GM18526 (cell line): Measurements from ENCODE around the gene EIF1AD.

Experiments
- POLR2A ChIP-seq: IDR thresholded peaks from 3 replicates; pipeline ENCODE4 v1.6.1; 2011; ENCODE audit not compliant: insufficient read length; ENCODE audit errors: extremely low read depth

Gene EIF1AD

DNA sequence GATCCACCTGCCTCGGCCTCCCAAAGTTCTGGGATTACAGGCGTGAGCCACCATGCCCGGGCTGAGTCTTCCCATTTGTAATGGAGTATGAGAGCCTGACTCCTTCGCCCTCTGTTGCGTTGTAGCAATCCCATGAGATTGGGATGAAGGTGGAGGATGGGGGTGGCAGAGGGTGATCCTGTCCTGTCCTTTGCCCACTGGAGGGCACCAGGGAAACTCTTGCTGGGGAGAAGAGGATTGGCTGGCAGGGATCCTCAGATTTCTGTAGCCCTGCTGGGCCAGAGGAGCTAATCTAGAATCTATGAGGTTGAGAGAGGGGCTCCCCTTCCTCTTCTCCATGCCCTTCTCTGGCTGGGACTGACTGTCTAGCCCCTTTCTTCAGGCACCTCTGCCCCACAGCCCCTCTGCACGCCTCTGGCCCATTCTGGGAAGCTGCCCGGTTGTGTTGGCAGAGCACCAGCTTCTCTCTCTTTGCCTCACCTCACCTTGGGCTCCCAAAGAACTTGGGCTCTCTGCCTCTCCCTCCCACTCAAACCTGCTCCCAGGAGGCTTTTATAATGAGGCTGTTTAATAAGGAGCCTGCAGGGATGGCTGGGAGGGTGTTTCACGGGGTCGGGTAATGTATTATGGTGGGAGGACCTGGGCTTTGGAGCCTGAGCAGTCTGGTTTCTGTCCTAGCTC is 33.8 kb upstream of the EIF1AD start:
- no peak for TF ChIP-seq POLR2A

DNA sequence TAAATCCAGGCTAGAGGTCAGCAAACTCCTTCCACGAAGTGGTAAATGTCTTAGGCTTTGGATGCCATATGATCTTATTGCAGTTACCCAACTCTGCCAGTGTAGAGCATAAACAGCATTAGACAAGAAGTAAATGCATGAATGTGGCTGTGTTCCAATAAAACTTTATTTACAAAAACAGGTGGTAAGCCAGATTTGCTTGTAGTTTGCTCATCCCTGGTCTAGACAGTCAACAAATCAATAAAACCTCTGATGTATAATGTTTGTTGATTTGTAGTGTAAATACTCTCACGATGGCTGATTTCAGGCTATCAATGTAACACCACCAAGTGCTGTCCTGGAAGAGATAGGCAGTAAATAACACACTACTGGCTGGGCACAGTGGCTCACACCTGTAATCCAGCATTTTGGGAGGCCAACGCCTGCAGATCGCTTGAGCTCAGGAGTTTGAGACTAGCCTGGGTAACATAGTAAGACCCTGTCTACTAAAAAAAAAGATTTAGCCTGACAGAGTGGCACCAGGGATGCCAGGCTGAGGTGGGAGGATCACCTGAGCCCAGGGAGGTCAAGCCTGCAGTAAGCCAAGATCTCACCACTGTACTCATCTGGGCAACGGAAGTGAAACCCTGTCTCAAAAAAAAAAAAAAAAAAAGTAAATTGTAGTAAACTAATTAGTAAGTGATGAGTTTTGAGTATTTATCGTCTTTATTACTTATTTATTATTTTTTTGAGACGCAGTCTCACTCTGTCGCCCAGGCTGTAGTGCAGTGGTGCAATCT is 31.2 kb upstream of the EIF1AD start:
- no peak for TF ChIP-seq POLR2A

GRCh38 chr11:66026017-66026529 is 24.1 kb upstream of the EIF1AD start, which contains the start of gene CATSPER1:
Gene CATSPER1, minus strand, starts transcription at chr11:66026479. Its CDS starts 100 bp downstream, at chr11:66026379.
- TF ChIP-seq POLR2A = no peak

- no peak for TF ChIP-seq POLR2A
Observed at GRCh38 chr11:66022401-66023185, 20.6 kb upstream of the EIF1AD start.

DNA sequence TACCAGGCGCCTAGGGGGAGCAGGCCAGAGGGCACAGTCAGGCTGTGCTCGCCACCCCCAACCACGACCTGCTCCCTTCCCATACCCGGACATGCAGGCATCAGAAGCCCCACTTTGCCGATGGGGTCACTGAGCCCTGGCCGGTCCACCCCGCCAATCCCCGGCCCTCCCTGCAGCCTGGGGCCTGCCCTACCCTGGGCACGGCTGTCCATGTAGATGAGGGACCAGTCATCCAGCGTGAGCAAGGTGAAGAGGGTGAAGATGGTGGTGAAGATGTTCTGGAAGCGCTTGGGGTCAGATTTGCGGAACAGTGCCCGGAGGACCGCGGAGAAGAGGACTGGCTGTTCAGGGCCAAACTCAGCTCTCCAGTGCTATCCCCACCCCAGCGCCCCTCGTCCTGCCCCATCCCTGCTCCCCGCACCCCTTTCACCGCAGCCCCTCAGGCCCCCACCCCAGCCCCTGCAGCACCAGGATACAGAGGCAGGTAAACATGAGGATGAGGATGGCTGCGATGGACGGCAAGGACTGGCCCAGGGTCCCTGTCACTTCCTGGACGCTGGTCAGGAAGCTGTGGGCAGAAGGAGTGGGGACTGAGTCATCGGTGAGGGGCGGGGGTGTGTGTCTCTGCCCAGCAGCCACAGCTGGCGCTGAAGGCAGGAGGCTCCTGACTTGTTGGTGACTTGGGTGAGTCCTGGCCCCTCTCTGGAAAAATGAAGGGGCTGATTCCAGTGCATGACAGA is 18.8 kb upstream of the EIF1AD start:
- TF ChIP-seq POLR2A = no peak

GRCh38 chr11:66020212-66020611 is 18.3 kb upstream of the EIF1AD start:
- no peak for TF ChIP-seq POLR2A

DNA sequence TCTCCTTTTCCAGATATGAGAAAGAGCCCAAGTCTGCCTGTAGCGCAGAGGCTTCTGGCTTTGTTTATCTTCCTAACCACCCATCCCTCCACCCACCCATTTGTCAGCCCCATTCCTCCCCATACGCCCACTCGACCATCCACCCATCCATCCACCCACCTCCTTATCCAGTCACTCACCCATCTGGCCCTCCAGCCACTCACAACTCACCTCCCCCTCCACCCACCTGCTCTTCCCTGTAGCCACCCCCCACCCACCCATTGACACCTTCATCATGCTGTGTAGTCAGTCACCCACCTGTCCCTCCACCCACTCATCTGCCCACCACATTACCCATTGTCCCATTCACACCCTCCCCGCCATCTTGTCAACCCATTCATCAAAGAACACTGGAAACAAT is 15.4 kb upstream of the EIF1AD start:
- no peak for TF ChIP-seq POLR2A

GRCh38 chr11:66016793-66017177 is 14.8 kb upstream of the EIF1AD start:
- no peak for TF ChIP-seq POLR2A

GRCh38 chr11:66015936-66016792 is 14.2 kb upstream of the EIF1AD start:
- no peak for TF ChIP-seq POLR2A

- no peak for TF ChIP-seq POLR2A
Observed at GRCh38 chr11:66015454-66015881, 13.5 kb upstream of the EIF1AD start.

GRCh38 chr11:66014804-66015453 is 13.0 kb upstream of the EIF1AD start:
- no peak for TF ChIP-seq POLR2A

- no peak for TF ChIP-seq POLR2A
Observed at GRCh38 chr11:66013762-66014100, 11.8 kb upstream of the EIF1AD start.

DNA sequence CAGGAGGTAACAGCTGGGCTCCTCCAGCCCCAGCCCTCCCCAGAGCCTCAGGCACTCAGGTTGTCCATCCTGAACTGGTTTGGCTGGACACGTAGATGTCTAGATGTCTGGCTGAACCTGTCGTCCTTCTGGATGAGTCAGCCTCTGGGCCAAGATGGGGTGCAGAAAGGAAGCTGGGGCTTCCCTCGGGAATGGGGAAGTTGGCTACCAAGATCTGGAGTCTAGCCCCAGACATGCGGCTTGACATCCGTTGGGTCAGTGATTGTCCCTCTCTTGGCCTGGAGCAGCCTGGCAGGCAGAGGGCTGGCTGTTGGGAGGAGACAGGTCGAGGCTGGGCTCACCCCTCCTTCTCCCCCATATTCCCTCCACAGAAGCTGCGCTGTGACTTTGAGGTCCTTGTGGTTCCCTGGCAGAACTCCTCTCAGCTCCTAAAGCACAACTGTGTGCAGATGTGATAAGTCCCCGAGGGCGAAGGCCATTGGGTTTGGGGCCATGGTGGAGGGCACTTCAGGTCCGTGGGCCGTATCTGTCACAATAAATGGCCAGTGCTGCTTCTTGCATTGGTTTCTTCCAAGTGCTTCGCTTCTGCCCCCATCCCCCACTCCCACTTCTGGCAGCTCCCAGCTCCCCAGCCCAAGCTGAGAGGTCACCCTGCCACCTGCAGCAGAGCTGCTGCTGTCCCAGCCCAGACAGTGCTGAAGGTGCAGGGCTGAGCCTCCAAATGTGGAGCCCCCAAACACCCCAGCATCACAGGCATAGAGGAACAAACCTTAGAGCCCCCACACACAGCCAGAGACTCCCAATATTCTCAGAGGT is 11.2 kb upstream of the EIF1AD start:
- TF ChIP-seq POLR2A = no peak
